Right lobe of liver (tissue), 6 donors: ENCODE data around the gene GPC5. TPM values are rescaled to one million over a fixed set of nuclear protein-coding genes. Genes with fewer than 3 reads are reported as not detected.
A peak's percentile ranks its signal among the peaks of the same experiment; 100 is the strongest.

Experiments
- ATAC-seq, 4 donors: fragments of 200-7000 bp; cut with Tn5 transposase; one replicate each; pipeline ENCODE4 v1.9.1; 2020; ENCODE audit warnings: mild to moderate bottlenecking in 4 of 4, moderate library complexity in 4 of 4
- DNase-seq, 3 donors: peaks; one replicate each; pipeline ENCODE4 v3.0.0-alpha.2; 2020
- H3K27ac ChIP-seq, 3 donors: fragments of 200-600 bp; one replicate each; pipeline ENCODE4 v1.8.0; 2022
- H3K27me3 ChIP-seq, 2 donors: fragments of 200-600 bp; one replicate each; pipeline ENCODE4 v1.8.0; 2022
- H3K36me3 ChIP-seq, 4 donors: fragments of 200-600 bp; sonication (generic) in 1 of 4; one replicate each; pipeline versions ENCODE4 v1.5.1 to v1.8.0; 2017 to 2022; ENCODE audit warnings: control low read depth in 1 of 4
- H3K4me1 ChIP-seq, 4 donors: fragments of 200-600 bp; sonication (generic) in 1 of 4; one replicate each; pipeline versions ENCODE4 v1.5.1 to v1.8.0; 2017 to 2022; ENCODE audit warnings: control low read depth in 1 of 4
- H3K4me3 ChIP-seq, 3 donors: fragments of 200-600 bp; one replicate each; pipeline ENCODE4 v1.8.0; 2022
- H3K9me3 ChIP-seq, 4 donors: fragments of 200-600 bp; sonication (generic) in 1 of 4; one replicate each; pipeline versions ENCODE4 v1.5.1 to v1.8.0; 2017 to 2022; ENCODE audit warnings: control low read depth in 1 of 4
- CTCF ChIP-seq, 4 donors: fragments of 200-600 bp in 3 of 4; fragments of 450-650 bp in 1 of 4; IDR thresholded peaks; one replicate each; pipeline versions ENCODE4 v1.5.1 to v1.8.0; 2016 to 2022; ENCODE audit warnings: antibody characterized with exemption in 4 of 4, mild to moderate bottlenecking in 2 of 4
- POLR2A ChIP-seq: fragments of 450-650 bp; IDR thresholded peaks from one replicate; pipeline ENCODE4 v1.6.1; 2017; ENCODE audit warnings: antibody characterized with exemption, mild to moderate bottlenecking
- WGBS: methylation state at CpG from one replicate; pipeline ENCODE4 v1.1.6; 2018; ENCODE audit warnings: low coverage, low lambda C conversion rate; ENCODE audit not compliant: insufficient coverage; ENCODE audit errors: missing lambda C conversion rate; 5-methylcytosine and 5-hydroxymethylcytosine counted together
- intact Hi-C, 2 donors: fragments of 100-400 bp; cut with DNase I; formaldehyde crosslinking; loops; one replicate each; pipeline versions ENCODE4 v1.11.2 to v1.14.1; 2022
- total RNA-seq, 6 experiments: library from RNA; depleted of rRNA in 2 of 6; stranded (reverse); fragments of >200 nt in 2 of 6; fragmentation: NEBNext Ultra II Directional in 3 of 6; extraction: Animal tissue kit (Norgen Biotek cat#: 25700) in 3 of 6; gene quantifications; one replicate each; pipeline versions ENCODE4 v1.1.0 to v1.2.4, GENCODE V29; 2016 to 2023
- donor health status: DM: no; HTN: yes; CAD: no.
- donor health status: DM: no; HTN: no; CAD: no.
- donor health status: DM: no; HTN: no; CAD: no.
- donor health status: DM: no; HTN: yes; CAD: no.
- donor health status: DM: no; HTN: yes; CAD: no.

GPC5 gene
- total RNA-seq, 6 experiments from 2014 or later, result 0.12 to 0.99 (median 0.66) TPM

- H3K27ac ChIP-seq, result no peak overlapping the region
- ATAC-seq (no peak), DNase-seq (no peak)
- H3K36me3 ChIP-seq, result no peaks in the 10 kb centered on the region
- no peak for TF ChIP-seq CTCF (IDR thresholded peaks at IDR 0.05)
- no peak for TF ChIP-seq POLR2A
- no peak overlapping the region for H3K4me3 ChIP-seq
- 81% methylated on average over 2 of the region's 2 CpGs for WGBS
- intact Hi-C loops, result no loop called here
- H3K9me3 ChIP-seq, result no peaks in the 10 kb centered on the region
- no peaks in the 10 kb centered on the region for H3K27me3 ChIP-seq
- no peaks in the 10 kb centered on the region for H3K4me1 ChIP-seq
Measured at GRCh38 chr13:91450913-91451312, 52.5 kb downstream of the GPC5 start.

- H3K36me3 ChIP-seq, result no peaks in the 10 kb centered on the region
Measured at GRCh38 chr13:91454666-91455065, 56.2 kb downstream of the GPC5 start.

GRCh38 chr13:91456837-91457236 is 58.4 kb downstream of the GPC5 start:
- Histone ChIP-seq H3K9me3 (no peaks in the 10 kb centered on the region), H3K27ac (no peak overlapping the region), H3K36me3 (no peaks in the 10 kb centered on the region), H3K4me1 (no peaks in the 10 kb centered on the region), H3K4me3 (no peak overlapping the region), H3K27me3 (no peaks in the 10 kb centered on the region)
- ATAC-seq (no peak), DNase-seq (no peak)
- TF ChIP-seq CTCF (IDR thresholded peaks at IDR 0.05), result no peak
- no peak for TF ChIP-seq POLR2A
- intact Hi-C loops, result no loop called here
- WGBS, result 85% methylated on average over 2 of the region's 2 CpGs

More at GRCh38 chr13:91454666-91455065, 56.2 kb downstream of the GPC5 start:
- no peak overlapping the region for H3K4me3 ChIP-seq
- no peaks in the 10 kb centered on the region for H3K27me3 ChIP-seq
- DNase-seq (no peak), ATAC-seq (no peak)
- H3K27ac ChIP-seq, result no peak overlapping the region
- no peaks in the 10 kb centered on the region for H3K4me1 ChIP-seq
- TF ChIP-seq POLR2A (no peak), CTCF (IDR thresholded peaks at IDR 0.05) (no peak)
- H3K9me3 ChIP-seq, result no peaks in the 10 kb centered on the region
- WGBS, result 62% methylated on average over 1 of the region's 1 CpG
- intact Hi-C loops, result no loop called here

GRCh38 chr13:91459485-91459884 is 61.1 kb downstream of the GPC5 start:
- Histone ChIP-seq H3K4me1 (no peaks in the 10 kb centered on the region), H3K27me3 (no peaks in the 10 kb centered on the region), H3K27ac (no peak overlapping the region), H3K9me3 (no peaks in the 10 kb centered on the region), H3K36me3 (no peaks in the 10 kb centered on the region), H3K4me3 (no peak overlapping the region)
- ATAC-seq, result no peak
- TF ChIP-seq POLR2A, result no peak
- TF ChIP-seq CTCF (IDR thresholded peaks at IDR 0.05), result peak in 1 of 4 donors; percentile 6
- intact Hi-C loops, result no loop called here
- DNase-seq, result no peak

- no peaks in the 10 kb centered on the region for H3K36me3 ChIP-seq
- TF ChIP-seq POLR2A (no peak), CTCF (IDR thresholded peaks at IDR 0.05) (no peak)
- no peak for ATAC-seq
- H3K9me3 ChIP-seq, result no peaks in the 10 kb centered on the region
- 69% methylated on average over 5 of the region's 5 CpGs for whole genome bisulfite sequencing
- no peaks in the 10 kb centered on the region for H3K4me1 ChIP-seq
- H3K4me3 ChIP-seq, result no peak overlapping the region
- intact Hi-C loops, result no loop called here
- H3K27ac ChIP-seq, result no peak overlapping the region
- DNase-seq, result no peak
- no peaks in the 10 kb centered on the region for H3K27me3 ChIP-seq
Measured at GRCh38 chr13:91464336-91464735, 65.9 kb downstream of the GPC5 start.
